NCI-H2081 treated with DMSO at 0.1 percent for 48 hours (cell line): ENCODE results near the gene TRIM2.

Source experiments
- DNase-seq: peaks from one replicate; lab custom pipeline; 2025; lab: John Stamatoyannopoulos, UW

Gene TRIM2

DNA sequence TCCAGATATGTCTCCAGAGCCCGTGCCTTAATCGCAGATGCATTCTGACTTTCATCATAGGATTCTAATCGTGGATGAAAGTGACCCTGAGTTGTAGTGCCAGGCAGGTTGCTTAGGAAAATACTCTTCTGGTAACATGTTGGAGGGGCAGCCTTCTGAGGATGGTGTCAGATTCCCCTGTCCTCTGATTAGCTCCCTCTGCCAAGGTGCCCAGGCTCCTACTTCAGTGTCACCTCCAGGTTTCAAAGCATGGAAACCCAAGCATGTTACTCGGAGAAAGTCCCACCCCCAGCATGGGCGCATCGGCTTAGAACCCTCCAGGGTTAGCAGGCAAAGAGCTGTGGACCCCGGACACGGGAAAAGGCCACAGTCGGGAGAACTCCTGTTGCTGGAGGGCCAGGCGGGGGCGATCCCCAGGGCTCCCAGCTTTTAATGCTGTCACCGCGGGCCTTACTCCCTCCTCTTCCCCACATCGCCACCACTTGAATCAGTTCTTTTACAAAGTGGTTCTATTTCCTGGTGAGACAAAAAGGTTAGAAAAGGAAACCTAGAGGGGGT is 44.5 kb downstream of the TRIM2 start:
- DNase-seq = no peak

DNA sequence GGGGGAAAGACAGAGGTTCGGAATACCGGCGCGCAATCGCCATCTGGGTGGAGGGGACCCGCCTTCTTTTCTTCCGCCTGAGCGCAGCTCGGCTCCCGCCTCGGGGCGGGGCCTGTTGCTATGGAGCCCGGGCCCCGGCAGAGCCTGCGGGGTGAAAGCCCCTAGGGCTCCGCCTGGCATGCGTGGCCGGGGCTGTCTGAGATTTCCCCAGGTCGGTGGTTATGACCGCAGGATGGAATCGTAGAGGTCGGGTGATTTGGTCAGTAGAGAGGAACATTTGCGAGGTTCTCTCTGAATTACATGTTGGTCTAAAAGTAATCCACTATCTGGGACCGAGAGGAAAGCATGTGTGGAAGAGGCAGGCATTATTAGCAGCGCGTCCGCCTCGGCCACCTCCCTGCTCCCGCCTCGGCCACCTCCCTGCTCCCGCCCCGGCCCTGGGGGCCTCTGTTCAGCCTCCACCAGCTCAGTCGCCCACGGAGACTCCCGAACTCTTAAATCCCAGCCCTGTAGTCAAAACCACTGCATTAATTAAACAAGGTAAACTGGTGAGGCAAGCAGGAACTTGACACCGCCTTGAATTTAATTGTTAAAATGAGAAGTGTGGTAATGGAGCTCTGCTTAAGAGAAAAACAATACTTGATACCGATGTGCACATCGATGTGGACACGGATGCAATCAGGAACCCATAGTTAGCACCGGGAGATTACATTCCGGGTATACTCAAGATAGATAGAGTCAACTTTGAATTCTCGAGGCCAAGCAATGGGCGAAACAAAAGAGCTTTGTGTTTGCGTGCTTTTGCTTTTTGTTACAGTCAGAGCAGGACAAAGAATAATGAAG is 45.2 kb downstream of the TRIM2 start:
- peak; percentile 22 for DNase-seq

DNA sequence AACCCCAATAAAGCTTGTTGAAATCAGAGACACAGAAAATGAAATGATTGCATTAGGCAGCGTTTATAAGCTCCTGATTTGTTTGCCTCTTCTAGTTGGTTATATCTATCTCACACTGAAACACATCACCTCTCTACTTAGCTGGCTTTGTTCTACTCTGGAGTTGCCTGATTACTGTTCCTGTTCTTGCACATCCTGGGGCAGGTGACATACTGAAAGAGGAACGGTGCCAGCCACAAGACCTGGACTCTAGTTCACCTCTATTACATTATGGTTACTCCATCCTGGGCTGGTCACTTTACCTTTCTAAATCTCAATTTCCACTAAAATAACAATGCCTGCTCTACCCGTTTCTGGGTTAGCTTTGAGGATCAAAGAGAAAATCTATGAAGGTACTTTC is 47.9 kb downstream of the TRIM2 start:
- no peak for DNase-seq

DNA sequence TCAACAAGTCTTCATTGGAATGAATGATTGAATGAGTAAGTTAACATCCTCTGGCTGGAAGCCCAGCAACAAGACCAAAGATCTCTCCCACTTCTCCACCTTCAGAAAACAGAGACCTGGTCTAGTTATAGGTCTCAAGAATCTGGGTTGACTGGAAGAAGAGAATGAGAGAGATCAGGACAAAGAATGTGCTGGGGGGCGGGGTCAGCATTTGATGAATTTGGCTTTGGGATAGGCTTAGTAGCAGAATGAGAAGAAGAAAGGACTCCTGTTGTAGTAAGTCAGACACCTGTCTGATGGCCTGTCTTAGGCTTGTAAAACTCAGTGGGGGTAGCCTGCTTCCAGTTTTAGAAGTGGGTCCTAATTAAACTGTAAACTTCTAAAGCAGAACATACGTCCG is 51.0 kb downstream of the TRIM2 start:
- DNase-seq = no peak

DNA sequence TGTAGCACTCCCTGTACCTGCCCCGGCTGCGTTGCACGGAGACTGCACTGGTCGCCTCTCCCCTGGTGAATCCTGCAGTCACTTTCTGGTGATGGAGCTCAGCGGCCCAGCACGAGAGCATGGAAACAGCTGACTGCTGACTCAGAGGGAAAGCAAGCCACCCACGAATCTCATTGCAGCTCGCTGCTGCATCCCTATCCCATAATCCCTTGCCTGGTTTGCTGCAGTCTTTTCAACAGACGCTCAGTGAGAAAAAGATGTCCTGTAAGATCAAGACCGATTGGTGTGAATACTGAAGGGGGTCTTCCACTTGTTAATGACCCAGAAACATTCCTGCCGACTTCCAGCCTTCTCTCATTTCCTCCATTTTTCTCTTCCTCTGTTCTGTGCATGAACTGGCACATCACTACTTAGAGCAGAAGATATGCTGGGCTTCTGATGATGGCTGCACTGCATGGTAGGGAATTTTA is 52.9 kb downstream of the TRIM2 start:
- DNase-seq = peak; percentile 19

DNA sequence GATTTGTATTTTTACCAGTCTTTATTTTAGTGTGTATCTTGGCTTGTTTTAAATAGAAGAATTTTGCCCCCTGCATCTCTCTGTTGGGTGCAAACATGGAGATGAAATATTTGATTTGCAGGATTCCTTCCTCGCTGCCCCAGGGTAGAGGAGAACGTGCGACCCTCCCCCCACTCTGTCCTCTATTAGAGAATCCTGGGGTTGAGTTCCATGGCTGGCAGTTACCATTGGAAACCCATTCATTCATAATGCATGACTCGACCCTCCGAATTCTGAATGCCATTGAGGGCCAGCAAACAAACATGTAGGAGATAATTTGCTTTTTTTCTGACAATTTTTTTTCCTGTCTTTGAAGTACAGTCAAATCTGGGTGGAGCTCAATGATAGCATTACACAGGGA is 53.7 kb downstream of the TRIM2 start:
- DNase-seq = no peak

DNA sequence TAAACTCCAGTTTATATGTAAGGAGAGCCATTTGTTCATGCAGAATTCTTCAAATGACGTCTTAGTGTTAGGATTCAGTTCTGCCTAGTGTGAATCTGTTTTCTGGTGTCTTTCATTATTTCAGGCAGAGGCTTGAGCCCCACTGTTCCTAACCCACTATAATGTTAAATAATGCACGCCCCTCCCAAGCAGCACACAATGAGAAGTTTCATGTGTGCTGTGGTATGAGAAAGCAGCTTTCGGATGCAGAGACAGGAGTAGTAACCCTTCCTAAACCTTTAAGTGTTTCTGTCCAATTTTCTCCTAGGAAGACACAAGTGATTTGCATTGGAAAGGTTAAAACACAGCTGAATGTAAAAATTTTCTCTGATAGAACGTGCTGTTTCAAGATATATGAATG is 54.5 kb downstream of the TRIM2 start:
- DNase-seq = no peak

DNA sequence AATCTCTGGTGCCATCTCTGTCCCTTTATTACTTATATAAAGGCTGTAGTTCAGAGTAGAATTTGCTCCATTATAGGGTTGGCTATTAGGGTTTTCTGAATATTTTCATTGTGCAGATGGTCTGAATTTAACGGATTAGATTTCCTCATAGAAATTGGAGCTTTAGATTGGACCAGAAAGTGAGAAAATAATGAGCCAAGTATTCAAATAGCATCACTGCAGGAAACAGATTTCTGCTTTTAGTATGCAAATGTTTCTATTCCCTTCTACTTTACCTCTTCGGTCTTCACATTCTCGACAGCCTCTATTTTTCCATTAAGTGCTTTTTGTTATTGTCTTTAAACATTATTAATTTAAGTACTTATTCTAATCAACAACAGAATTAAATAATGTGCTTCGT is 55.4 kb downstream of the TRIM2 start:
- DNase-seq = no peak

DNA sequence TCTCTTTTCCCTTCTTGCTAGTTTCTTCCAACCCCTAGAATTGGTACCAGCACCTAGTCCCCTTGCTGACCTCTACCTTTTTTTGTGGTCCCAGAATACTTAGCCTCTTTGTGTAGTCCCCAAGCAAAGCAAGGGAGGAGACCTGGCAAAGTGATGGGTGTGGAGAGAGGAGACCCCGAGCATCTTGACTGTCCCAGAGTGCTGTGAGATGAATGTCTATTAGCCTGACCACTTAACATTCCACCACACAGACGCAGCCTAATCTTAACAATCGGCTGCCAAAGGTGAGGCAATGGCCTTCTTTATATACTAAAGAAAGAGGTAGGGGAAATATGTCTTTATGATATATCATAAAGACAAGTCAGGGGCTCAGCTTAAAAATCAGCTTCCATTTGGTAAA is 55.9 kb downstream of the TRIM2 start:
- no peak for DNase-seq

DNA sequence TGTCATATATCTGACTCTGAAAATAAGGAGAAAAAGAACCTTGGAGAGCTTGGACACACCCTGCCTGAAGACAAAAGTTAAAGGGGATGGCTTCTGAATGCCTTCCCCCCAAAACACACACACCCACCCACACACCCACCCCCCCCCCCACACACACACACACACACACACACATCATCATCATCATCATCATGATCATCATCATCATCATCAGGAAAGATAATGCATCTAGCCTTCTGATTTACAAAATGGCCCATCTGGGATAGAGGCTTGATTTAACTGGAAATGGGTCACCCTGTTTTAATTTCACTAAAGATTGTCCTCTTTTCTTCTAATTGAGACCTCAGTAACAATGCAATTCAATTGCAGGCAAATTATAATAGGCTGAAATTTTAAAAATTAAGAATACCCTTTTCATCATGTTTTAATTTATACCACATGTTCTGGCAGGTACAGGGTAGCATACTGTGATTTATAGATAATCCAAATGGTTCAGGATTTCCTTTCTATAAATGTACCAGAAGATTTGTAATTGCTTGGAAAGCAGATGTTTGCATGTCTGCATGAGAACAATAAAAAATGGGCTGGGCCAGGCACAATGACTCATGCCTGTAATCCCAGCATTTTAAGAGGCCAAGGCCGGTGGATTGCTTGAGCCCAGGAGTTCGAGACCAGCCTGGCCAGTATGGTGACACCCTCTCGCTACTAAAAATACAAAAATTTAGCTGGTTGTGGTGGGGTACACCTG is 56.5 kb downstream of the TRIM2 start:
- DNase-seq = no peak

DNA sequence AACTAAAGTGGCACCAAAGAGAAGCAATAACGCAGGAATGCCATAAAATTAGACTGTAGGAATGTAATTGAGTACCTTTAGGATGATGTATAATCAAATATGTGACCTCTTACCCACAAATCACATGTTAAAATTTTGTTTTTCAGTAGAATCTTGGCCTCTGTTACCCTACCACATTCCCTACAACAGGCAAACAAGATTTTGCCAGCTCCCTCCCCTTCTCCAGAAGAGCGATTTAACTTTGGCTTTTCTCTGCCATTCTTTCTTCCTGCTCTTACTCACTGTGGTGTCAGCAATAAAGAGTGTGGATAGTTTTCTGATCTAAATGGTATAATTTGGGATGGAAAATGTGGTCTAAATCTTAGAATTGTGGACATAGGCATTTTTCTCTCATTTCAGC is 57.2 kb downstream of the TRIM2 start:
- no peak for DNase-seq

DNA sequence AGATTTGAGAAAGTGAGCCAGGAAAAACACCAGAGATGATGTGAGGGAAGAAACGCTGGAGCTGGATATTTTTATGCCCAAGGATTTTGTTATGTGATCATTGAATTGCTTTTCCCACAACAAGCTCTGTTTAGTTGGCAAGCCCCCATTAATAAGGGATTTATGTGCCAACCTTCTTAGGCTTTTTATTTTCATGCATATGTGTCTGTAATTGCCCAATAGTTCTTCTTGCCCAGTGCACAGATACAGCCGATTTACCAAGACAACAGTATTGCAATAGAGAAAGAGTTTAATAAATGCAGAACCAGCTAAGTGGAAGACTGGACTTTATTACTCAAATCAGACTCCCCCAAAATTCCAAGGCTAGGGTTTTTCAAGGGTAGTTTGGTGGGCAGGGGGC is 57.7 kb downstream of the TRIM2 start:
- DNase-seq = no peak

DNA sequence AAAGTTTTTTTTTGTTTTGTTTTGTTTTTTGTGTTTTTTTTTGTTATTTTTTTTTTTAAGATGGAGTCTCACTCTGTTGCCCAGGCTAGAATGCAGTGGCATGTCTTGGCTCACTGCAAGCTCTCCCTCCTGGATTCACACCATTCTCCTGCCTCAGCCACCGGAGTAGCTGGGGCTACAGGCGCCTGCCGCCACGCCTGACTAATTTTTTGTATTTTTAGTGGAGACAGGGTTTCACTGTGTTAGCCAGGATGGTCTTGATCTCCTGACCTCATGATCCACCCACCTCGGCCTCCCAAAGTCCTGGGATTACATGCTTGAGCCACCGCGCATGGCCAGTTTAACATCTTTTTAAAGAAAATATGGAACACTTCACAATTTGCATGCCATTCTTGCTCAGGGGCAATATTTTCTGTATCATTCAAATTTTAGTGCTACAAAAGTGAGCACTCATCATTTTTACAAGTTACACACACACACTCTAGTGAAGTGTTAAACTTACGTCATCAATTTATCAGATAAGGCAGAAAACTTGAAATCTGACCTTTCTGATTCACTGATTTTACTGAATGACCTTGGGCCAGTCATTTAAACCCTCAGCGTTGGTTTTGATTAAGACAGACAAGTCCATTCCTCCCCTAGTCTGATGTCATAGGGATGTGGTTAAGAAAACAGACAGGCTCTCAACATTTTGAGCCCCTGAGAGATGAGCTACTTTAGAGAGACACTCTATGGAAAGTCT is 61.2 kb downstream of the TRIM2 start:
- no peak for DNase-seq

DNA sequence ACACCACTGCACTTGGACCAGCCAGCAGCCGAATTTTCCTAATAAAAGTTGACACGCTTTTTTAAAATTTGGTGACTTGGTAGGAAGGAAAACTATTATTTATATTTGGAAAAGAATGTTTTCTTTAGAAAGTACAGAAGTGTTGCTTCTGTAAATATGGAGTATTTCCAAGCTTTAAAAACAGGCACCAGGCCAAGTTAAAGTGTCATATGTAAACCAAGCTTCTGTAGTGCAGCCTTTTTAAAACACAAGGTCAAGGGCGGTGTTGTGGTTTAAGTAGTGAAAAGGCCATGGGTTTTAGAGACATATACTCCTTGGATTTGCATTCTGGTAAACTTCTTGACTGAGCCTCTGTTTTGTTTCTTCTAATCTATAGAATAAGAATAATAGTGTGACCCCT is 62.7 kb downstream of the TRIM2 start:
- DNase-seq = no peak

DNA sequence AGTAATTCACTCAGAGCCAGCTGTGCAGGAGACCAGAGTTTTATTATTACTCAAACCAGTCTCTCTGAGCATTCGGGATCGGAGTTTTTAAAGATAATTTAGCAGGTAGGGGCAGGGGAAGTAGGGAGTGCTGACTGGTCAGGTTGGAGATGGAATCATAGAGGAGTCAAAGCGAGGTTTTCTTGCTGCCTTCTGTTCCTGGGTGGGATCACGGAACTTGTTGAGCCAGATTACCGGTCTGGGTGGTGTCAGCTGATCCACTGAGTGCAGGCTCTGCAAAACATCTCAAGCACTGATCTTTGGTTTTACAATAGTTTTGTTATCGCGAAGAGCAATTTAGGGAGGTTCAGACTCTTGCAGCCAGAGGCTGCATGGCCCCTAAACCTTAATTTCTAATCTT is 63.6 kb downstream of the TRIM2 start:
- no peak for DNase-seq

DNA sequence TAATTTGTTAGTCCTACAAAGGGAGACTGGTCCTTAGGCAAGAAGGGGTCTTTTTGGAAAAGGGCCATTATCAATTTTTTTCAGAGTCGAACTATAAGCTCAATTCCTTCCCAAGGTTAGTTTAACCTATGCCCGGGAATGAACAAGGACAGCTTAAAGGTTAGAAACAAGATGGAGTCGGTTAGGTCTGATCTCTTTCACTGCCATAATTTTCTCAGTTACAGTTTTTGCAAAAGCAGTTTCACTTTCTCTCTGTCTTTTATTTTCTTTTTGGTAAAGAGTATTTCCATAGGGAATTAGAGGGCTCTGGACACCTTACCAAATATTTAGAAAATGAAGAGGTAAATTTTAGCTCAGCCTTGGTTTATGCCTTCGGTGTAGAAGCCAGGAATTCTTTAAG is 64.1 kb downstream of the TRIM2 start:
- DNase-seq = no peak

DNA sequence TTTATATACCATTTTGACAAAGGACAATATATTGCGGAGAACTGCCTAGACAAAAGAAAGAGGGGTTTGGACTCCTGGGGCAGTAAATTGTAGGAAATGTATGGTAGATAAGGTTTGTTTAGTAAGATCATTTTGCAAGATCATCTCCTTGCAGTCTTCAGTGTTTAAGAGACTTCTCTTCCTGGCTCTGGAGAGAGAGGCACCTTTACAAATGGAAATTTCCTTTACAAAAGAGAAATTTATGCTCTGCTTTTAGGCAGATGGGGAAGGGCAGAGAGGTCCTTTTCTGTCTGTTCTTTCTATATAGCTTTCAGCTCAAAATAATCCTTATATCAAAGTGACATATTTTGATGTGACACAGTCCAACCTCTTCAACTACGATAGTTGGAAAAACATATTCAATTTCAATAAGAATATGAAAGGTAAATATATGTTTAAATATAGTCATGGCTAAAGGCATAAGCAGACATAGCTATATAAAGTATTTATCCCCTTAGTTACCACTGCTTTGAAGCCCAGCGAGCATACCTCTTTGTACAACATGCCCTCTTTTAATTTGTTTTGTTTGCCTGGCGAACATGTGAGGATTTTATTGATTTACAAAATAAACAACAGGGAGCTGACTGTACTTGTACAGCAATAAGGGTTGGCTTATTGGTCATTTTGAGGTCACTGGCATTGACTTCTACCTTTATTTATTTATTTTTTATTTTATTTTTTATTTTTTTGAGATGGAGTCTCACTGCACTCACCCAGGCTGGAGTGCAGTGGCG is 65.2 kb downstream of the TRIM2 start:
- DNase-seq = no peak

DNA sequence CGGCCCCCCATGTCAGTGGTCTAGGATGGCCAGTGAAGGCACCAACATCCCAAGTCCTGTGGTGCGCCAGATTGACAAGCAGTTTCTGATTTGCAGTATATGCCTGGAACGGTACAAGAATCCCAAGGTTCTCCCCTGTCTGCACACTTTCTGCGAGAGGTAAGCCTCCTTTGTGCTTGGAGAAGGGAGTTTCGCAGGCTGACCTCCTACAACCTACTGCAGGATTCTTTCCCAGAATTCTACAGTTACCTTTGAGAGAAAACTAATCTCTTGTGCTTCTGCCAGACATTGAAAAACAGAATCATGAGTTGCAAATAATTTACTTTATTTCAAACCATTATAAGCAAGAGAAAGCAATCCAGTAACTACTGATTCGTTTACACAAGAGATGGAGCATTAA is 66.1 kb downstream of the TRIM2 start:
- DNase-seq = no peak

DNA sequence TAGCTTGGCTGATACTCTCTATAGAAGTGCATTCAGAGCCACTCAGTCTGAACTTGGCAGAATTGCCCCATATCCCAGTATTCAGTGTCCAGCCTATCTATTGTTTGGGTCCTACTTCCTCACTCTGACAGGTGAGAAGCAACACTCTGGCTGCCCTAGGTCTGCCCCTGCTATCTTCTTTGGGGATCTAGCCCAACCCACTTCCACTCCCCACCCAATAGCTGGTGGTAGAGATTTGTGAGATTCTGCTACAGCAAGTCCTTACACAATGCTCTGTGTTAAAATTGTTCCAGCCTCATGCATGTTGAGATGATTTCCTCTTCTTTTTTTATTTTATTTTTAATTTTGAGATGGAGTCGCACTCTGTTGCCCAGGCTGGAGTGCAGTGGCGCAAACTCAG is 67.6 kb downstream of the TRIM2 start:
- no peak for DNase-seq

DNA sequence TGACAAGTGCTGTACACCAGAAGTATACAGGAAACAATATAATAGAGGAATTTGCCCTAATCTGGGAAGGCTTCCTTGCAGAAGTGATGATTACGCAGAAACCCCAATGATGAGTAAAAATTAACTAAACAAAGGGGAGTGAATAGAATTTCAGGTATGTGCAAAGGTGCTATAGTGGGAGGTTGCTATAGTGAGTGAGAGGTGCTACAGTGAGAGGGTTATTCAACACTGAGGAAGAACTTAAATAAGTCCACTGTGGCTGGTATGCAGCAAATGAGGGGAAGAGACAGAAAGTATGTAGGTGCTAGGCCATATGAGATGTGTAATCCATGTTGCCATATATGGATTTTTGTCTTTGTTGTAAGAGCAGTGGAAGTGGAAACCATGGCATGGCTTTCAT is 69.5 kb downstream of the TRIM2 start:
- DNase-seq = no peak

DNA sequence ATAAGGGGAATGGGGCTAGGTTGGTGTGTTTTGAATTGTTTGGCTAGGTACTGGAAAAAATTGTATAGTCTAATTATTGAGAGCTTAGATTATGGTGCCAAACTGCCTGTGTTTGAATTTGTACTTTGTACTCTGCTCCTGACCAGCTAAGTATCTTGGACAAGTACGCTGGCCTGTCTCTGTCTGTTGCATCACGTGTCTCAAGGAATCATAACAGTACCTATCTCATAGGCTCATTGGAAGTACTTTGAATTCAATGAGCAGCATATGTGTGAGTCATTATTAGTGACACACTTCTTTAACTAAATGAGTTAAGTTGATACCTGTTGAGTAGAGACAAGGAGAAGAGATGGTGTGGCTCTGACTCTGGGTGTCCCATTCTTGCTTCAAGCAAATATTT is 70.7 kb downstream of the TRIM2 start:
- no peak for DNase-seq
